ENCODE measurements around the gene CNTN6. TPM values are rescaled to one million over a fixed set of nuclear protein-coding genes. Genes with fewer than 3 reads are reported as not detected.

Gene CNTN6
- not detected for total RNA-seq

DNA sequence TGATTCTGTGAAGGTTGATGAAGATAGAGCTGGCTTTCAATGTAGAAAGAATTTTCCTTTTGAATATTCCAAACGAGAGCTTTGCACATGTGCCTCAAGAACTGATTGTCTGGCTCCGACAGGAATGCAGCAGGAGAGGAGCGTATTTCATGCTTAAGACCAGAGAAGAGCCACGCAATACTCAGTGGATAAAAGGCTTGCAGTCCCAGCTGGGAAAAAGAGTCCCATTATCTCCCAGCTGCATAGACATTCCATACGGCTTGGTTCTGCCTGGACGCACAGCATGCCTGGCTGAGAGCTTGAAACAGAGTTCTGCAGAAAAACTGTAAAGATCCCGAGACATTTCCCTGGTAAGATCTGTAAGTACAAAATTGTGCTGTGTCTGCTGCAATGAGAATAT lies at the start of gene CNTN6:
Gene CNTN6 (plus strand): TSS at position 254 of the 400 bp plus-strand sequence. CDS start 54,985 bp downstream, outside the sequence.

Small RNA genes lying within 50 kb of the gene (small RNA-seq; reads per million reads assigned to genes)
- 0 reads per million in 2 donors for gene CRB3P1
- gene RN7SL120P = 0 reads per million in 2 donors

All from melanocyte of skin (primary cell).